OCI-LY3 (cell line): ENCODE measurements around the gene UTP14C.
"Not testable (repeated sequence)": the region's sequence is repeated elsewhere in the genome, so short reads cannot be mapped to it uniquely, and the experiment has no call there.

Experiments
- H2AFZ ChIP-seq: fragments of 200-600, 300-600 bp; shearing (Covaris generic); 2 replicates; pipeline ENCODE4 v1.6.0; 2014; ENCODE audit warnings: antibody characterized with exemption, low read depth, low read length
- H3K27ac ChIP-seq: fragments of 200-600, 300-600 bp; sonication (generic); 2 replicates; pipeline ENCODE4 v1.5.1; 2014; ENCODE audit warnings: mild to moderate bottlenecking, low read length, moderate library complexity, mixed read lengths
- H3K27me3 ChIP-seq: fragments of 200-600, 300-600 bp; sonication (generic); 2 replicates; pipeline ENCODE4 v1.6.1; 2014; ENCODE audit warnings: low read depth, low read length, mixed read lengths
- H3K36me3 ChIP-seq: fragments of 200-600, 300-600 bp; sonication (generic); replicated peaks from 2 replicates; pipeline ENCODE3; 2014; ENCODE audit warnings: low read depth, low read length, mixed read lengths
- H3K4me1 ChIP-seq: fragments of 300-600, 200-600 bp; sonication (generic); 2 replicates; pipeline ENCODE4 v1.6.1; 2014; ENCODE audit warnings: low read length, mixed read lengths
- H3K4me2 ChIP-seq: fragments of 200-600, 300-600 bp; sonication (generic); 2 replicates; pipeline ENCODE4 v1.6.1; 2014; ENCODE audit warnings: low read length, mixed read lengths
- H3K4me3 ChIP-seq: fragments of 300-600, 200-600 bp; sonication (generic); 2 replicates; pipeline ENCODE4 v1.5.1; 2014; ENCODE audit warnings: antibody characterized with exemption, mild to moderate bottlenecking, low read length, moderate library complexity
- H3K79me2 ChIP-seq: fragments of 300-600, 200-600 bp; shearing (Covaris generic); 2 replicates; pipeline ENCODE4 v1.6.1; 2014; ENCODE audit warnings: mild to moderate bottlenecking, low read length, mixed read lengths
- H3K9ac ChIP-seq: fragments of 300-600, 200-600 bp; shearing (Covaris generic); 2 replicates; pipeline ENCODE4 v1.6.0; 2014; ENCODE audit warnings: mild to moderate bottlenecking, low read length, moderate library complexity
- H3K9me3 ChIP-seq: fragments of 200-600, 300-600 bp; shearing (Covaris generic); 2 replicates; pipeline ENCODE4 v1.6.1; 2014; ENCODE audit warnings: low read length, mixed read lengths; ENCODE audit not compliant: insufficient read depth
- H4K20me1 ChIP-seq: fragments of 200-600, 300-600 bp; sonication (generic); 2 replicates; pipeline ENCODE4 v1.6.1; 2016; ENCODE audit warnings: low read length, mixed read lengths; ENCODE audit not compliant: insufficient read depth
- CTCF ChIP-seq: fragments of 200-600, 300-600 bp; sonication (generic); IDR thresholded peaks from 2 replicates; pipeline ENCODE4 v1.5.1; 2014; ENCODE audit warnings: antibody characterized with exemption, low read length, low read depth
- EZH2phosphoT487 ChIP-seq: fragments of 200-600 bp; shearing (Covaris generic); IDR thresholded peaks from 2 replicates; pipeline ENCODE4 v1.6.1; 2018; ENCODE audit warnings: antibody characterized with exemption, mixed run types, low read depth

Gene UTP14C

GRCh38 chr13:52048516-52048915, 24.0 kb downstream of the UTP14C start:
- Histone ChIP-seq H3K9ac (no peak overlapping the region), H3K4me1 (no peaks in the 10 kb centered on the region), H3K4me2 (no peak overlapping the region), H3K27me3 (no peaks in the 10 kb centered on the region), H3K27ac (no peak overlapping the region), H3K36me3 (no peaks in the 10 kb centered on the region), H4K20me1 (no peaks in the 10 kb centered on the region), H2AFZ (no peak overlapping the region), H3K79me2 (no peaks in the 10 kb centered on the region), H3K9me3 (no peaks in the 10 kb centered on the region), H3K4me3 (no peak overlapping the region)
- TF ChIP-seq CTCF (no peak), EZH2phosphoT487 (no peak)

- no peaks in the 10 kb centered on the region for H4K20me1 ChIP-seq
- H3K27me3 ChIP-seq: no peaks in the 10 kb centered on the region
- H3K27ac ChIP-seq: no peak overlapping the region
- H3K36me3 ChIP-seq: no peaks in the 10 kb centered on the region
- no peaks in the 10 kb centered on the region for H3K4me1 ChIP-seq
- H2AFZ ChIP-seq: no peak overlapping the region
- no peak for TF ChIP-seq EZH2phosphoT487
- no peak for TF ChIP-seq CTCF
- no peaks in the 10 kb centered on the region for H3K9me3 ChIP-seq
- no peaks in the 10 kb centered on the region for H3K79me2 ChIP-seq
- H3K4me3 ChIP-seq: no peak overlapping the region
- no peak overlapping the region for H3K4me2 ChIP-seq
- no peak overlapping the region for H3K9ac ChIP-seq
These were observed 26.9 kb downstream of the UTP14C start for GRCh38 chr13:52051400-52051799.

- H3K4me3 ChIP-seq: no peak overlapping the region
- no peaks in the 10 kb centered on the region for H4K20me1 ChIP-seq
- H3K9ac ChIP-seq: no peak overlapping the region
- no peaks in the 10 kb centered on the region for H3K79me2 ChIP-seq
- H3K27me3 ChIP-seq: no peaks in the 10 kb centered on the region
- no peaks in the 10 kb centered on the region for H3K36me3 ChIP-seq
- no peaks in the 10 kb centered on the region for H3K4me1 ChIP-seq
- no peak overlapping the region for H3K27ac ChIP-seq
- TF ChIP-seq EZH2phosphoT487: no peak
- no peak for TF ChIP-seq CTCF
- no peak overlapping the region for H3K4me2 ChIP-seq
- no peak overlapping the region for H2AFZ ChIP-seq
- H3K9me3 ChIP-seq: no peaks in the 10 kb centered on the region
These were observed 29.0 kb downstream of the UTP14C start for GRCh38 chr13:52053460-52053859.

- H2AFZ ChIP-seq, H4K20me1 ChIP-seq, H3K36me3 ChIP-seq, H3K27me3 ChIP-seq, H3K4me1 ChIP-seq, H3K9ac ChIP-seq, H3K4me3 ChIP-seq, H3K79me2 ChIP-seq, H3K27ac ChIP-seq, H3K4me2 ChIP-seq: not testable (repeated sequence)
- H3K9me3 ChIP-seq: peaks cover 10% of the 10 kb centered on the region; the same call in 1 of the 2 replicates
These were observed 36.6 kb downstream of the UTP14C start for GRCh38 chr13:52061064-52061463.

GRCh38 chr13:52061587-52061986, 37.1 kb downstream of the UTP14C start:
- no peak overlapping the region for H2AFZ ChIP-seq
- H3K79me2 ChIP-seq: no peaks in the 10 kb centered on the region
- no peak overlapping the region for H3K27ac ChIP-seq
- H3K27me3 ChIP-seq: no peaks in the 10 kb centered on the region
- TF ChIP-seq EZH2phosphoT487 (no peak), CTCF (no peak)
- no peaks in the 10 kb centered on the region for H4K20me1 ChIP-seq
- no peak overlapping the region for H3K4me3 ChIP-seq
- H3K9ac ChIP-seq: no peak overlapping the region
- no peak overlapping the region for H3K4me2 ChIP-seq
- H3K4me1 ChIP-seq: no peaks in the 10 kb centered on the region
- no peaks in the 10 kb centered on the region for H3K36me3 ChIP-seq
- H3K9me3 ChIP-seq: peaks cover 11% of the 10 kb centered on the region; the same call in 1 of the 2 replicates
